AG04449 (cell line): ENCODE results near the gene ZBTB49.

Experiments
- CTCF ChIA-PET: fragments of 350-600 bp; formaldehyde crosslinking; extraction: SDS; loops from one replicate; lab custom pipeline; 2021; ENCODE audit warnings: antibody characterized with exemption; lab: Yijun Ruan, JAX
- POLR2A ChIA-PET: fragments of 400-600, 350-600 bp; formaldehyde crosslinking; extraction: SDS; loops from one replicate; lab custom pipeline; 2020; ENCODE audit warnings: antibody characterized with exemption, inconsistent platforms; lab: Yijun Ruan, JAX
- DNase-seq: peaks from one replicate; pipeline ENCODE4 v3.0.0-alpha.2; 2010; ENCODE audit warnings: low read depth, low spot score
- H3K4me3 ChIP-seq: 2 replicates; pipeline ENCODE4 v1.5.1; 2011; ENCODE audit warnings: low read depth, mild to moderate bottlenecking, control low read depth, low read length
- CTCF ChIP-seq: IDR thresholded peaks from one replicate; pipeline ENCODE4 v1.5.1; 2011; ENCODE audit warnings: mild to moderate bottlenecking, moderate library complexity, low read length, control low read depth, inconsistent platforms; ENCODE audit not compliant: insufficient read depth; ENCODE audit errors: missing control alignments

The ZBTB49 gene

DNA sequence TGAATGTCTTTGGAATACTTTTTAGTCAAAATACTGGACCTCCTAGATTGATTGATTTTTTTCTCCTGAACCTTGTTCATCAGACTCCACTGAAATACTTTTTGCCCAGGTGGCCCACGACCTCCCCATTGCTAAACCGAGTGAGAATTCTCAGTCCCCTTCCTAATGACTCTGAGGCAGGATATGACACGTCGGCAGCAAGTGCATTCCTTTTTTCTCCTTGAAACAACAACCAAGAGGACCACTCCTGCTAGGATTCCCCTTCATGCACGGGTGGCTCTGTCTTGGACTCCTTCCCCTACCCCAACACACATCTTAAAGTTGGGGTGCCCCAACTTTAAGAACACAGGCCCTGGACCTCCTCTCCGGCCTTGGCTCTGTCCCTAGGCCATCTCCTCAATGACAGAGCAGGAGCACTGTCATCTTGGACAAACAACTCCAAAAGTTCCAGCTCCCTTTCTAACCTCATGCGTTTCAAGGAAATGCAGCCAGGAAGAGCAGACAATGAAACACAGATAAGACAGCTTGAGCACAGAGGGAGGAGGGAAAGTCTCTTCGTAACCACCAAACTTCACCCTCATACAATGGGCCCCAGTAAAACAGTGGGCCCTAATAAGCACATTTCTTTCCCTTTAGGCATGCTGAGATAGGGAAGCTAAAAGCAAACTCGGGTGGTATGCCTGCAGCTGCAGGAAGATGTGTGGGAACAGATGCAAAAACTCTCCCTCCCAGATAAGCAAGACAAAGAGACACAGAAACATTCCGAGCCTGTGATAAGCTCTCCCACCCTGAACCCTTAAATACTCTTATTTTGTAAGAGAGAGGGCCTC lies 33.9 kb downstream of the ZBTB49 start:
- no peak for DNase-seq
- no peak overlapping the region for H3K4me3 ChIP-seq
- no peak for TF ChIP-seq CTCF
- ChIA-PET POLR2A (no interaction called here), CTCF (interaction anchor here (1.4 to 2.1 kb wide), 3 partner anchors 10 to 64 kb away, joined by 3 to 10 read pairs (median 6); no protein-coding TSS in a partner anchor)

DNA sequence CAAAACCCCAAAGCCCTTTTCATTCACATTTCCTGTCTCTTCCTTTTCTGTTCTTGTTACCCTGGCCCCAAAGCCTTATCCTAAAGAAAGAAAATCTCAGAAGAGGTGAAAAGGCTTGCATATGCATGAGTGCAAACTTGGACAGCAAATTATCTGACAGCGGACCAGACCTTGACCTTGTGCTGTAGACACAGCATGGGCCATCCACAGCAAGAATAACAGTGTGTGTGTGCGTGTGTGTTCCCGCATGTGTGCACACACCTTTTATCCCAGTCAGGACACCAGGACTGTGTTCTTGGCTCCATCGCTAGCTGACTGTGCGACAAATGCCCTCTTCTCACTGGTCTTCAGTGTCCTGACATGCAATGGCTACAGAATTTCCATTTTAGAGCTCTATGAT lies 35.3 kb downstream of the ZBTB49 start:
- CTCF ChIA-PET = interaction anchor here (1.4 to 2.1 kb wide), 3 partner anchors 9 to 66 kb away, joined by 3 to 10 read pairs (median 6); no protein-coding TSS in a partner anchor
- POLR2A ChIA-PET = no interaction called here
- H3K4me3 ChIP-seq = no peak overlapping the region
- no peak for DNase-seq
- TF ChIP-seq CTCF = no peak

GRCh38 chr4:4326166-4326565 lies 36.1 kb downstream of the ZBTB49 start:
- no peak for TF ChIP-seq CTCF
- ChIA-PET POLR2A (no interaction called here), CTCF (interaction anchor here (2.1 kb wide), 1 partner anchor 8 kb away, joined by 10 read pairs; no protein-coding TSS in a partner anchor)
- no peak overlapping the region for H3K4me3 ChIP-seq
- no peak for DNase-seq

GRCh38 chr4:4327652-4328121 lies 37.6 kb downstream of the ZBTB49 start:
- POLR2A ChIA-PET = no interaction called here
- peak; percentile 37 for TF ChIP-seq CTCF
- DNase-seq = no peak
- H3K4me3 ChIP-seq = no peak overlapping the region
- CTCF ChIA-PET = interaction anchor here (0.7 to 2.3 kb wide), 4 partner anchors 17 to 68 kb away, joined by 3 to 7 read pairs (median 4); no protein-coding TSS in a partner anchor

- POLR2A ChIA-PET = no interaction called here
- no peak for TF ChIP-seq CTCF
- H3K4me3 ChIP-seq = no peak overlapping the region
- CTCF ChIA-PET = interaction anchor here (0.7 to 2.3 kb wide), 4 partner anchors 16 to 68 kb away, joined by 3 to 7 read pairs (median 4); no protein-coding TSS in a partner anchor
- no peak for DNase-seq
These were observed 38.2 kb downstream of the ZBTB49 start for GRCh38 chr4:4328206-4328605.

- no peak for TF ChIP-seq CTCF
- ChIA-PET CTCF (interaction anchor here (2.3 kb wide), 1 partner anchor 69 kb away, joined by 7 read pairs; no protein-coding TSS in a partner anchor), POLR2A (no interaction called here)
- no peak for DNase-seq
- no peak overlapping the region for H3K4me3 ChIP-seq
These were observed 38.8 kb downstream of the ZBTB49 start for GRCh38 chr4:4328840-4329239.
